Fibroblast of pulmonary artery (primary cell): ENCODE data around the gene DCAF15.

Source experiments
- DNase-seq: peaks from one replicate; pipeline ENCODE4 v3.0.0-alpha.2; 2010; ENCODE audit warnings: low read depth
- H3K4me3 ChIP-seq: replicated peaks from 2 replicates; pipeline ENCODE4 v1.5.1; 2011; ENCODE audit warnings: low read depth, mild to moderate bottlenecking, control low read depth, low read length, moderate library complexity
- CTCF ChIP-seq: IDR thresholded peaks from 2 replicates; pipeline ENCODE4 v1.5.1; 2011; ENCODE audit warnings: mild to moderate bottlenecking, control low read depth, low read length, inconsistent platforms; ENCODE audit errors: missing control alignments

DCAF15 gene

DNA sequence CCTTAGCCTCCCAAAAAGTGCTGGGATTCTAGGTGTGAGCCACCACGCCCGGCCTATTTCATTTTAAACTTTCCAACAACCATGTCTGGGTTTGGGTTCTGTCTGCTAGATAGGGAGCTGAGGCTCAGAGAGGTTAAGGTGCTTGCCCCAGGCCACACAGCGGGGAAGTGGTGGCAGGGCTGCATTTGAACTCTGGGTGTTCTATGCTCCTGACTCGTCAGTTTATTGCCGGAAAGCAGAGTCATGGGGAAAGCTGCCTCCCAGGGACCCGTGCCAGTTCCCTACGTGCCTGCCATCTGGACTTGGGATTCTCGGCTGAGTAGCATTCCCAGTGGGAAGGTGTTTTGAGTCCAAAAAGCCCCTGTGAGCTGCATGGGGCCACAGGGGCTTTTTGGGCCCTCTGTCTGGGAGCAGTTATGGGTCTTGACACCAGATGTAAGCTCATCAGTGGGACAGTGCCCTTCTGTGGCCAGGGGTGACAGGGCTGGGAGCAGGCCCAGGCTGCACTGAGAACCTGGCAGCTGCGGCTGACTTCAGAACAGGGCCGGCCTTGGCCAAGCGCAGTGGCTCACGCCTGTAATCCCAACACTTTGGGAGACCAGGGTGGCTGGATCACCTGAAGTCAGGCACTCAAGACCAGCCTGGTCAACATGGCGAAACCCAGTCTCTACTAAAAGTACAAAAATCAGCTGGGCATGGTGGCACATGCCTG is 42.9 kb downstream of the DCAF15 start:
- DNase-seq: no peak
- no peak for TF ChIP-seq CTCF
- no peak overlapping the region for H3K4me3 ChIP-seq

DNA sequence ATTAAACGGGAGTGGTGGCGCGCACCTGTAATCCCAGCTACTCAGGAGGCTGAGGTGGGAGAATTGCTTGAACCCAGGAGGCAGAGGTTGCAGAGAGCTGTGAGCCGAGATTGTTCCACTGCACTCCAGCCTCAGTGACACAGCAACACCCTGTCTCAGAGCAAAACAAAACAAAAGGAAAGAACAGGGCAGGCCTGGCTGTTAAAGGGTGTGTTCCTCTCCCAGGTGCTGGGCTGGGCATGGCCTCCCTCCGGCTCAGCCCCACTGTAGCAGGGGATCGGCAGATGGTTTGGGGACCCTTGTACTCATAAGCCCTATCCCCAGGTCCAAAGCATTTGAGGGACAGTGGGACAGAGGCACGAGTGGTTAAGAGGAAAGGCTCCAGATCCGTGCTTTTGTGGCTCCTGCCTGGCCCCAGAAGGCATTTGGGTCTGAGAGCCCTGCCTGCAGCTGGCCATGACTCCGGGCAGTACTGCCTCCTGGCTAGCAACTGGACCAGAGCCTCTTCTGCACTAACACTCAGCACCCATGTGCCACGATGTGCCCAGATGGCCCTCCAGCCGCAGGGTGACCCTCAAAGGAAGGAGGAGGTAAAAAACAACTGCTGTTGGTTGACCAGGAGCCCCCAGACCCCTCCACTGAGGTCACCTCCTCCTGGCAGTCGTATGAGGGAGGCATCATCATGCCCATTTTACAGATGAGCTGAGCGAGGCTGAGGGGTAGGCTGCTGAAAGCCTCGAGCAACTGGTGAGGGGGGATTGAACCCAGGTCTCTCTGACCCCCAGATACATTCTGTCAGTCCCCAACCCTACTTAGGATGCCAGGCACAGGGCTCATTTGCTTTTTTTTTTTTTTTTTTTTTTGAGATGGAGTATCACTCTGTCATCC is 43.8 kb downstream of the DCAF15 start:
- no peak for TF ChIP-seq CTCF
- no peak overlapping the region for H3K4me3 ChIP-seq
- no peak for DNase-seq

DNA sequence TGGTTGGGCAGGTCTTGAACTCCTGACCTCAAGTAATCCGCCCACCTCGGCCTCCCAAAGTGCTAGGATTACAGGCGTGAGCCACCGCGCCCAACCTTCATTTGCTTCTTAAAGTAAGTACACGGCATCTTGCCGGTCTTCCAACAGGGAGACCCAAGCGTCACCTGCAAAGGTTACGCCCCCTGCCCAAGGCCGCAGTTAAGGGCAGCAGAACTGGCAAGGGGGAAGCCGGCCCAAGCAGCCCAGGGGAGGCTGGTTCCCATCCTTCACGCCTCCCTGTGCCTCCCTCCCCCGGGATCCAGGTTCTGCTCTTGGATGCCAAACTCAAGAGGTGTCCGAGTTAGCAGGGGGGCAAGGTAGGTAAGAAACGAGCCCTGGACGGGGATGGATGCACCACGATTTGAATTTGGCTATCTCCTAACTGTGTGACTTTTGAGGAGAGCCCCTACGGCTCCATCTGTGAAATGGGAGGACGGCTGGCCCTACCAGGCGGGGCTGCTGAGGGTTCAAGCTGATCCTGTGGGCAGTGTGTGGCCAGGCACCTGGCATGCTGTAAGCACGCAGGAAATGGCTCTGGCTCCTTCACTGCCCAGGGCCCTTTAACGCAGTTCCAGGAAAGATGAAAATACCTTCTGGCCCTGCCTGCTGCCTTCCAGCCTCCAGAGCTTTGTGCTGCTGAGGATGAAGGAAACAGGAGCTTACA is 44.8 kb downstream of the DCAF15 start:
- no peak overlapping the region for H3K4me3 ChIP-seq
- TF ChIP-seq CTCF: no peak
- no peak for DNase-seq

GRCh38 chr19:13997631-13997962 is 45.3 kb downstream of the DCAF15 start:
- no peak for DNase-seq
- no peak for TF ChIP-seq CTCF
- H3K4me3 ChIP-seq: no peak overlapping the region

GRCh38 chr19:13998426-13998825 is 46.1 kb downstream of the DCAF15 start:
- no peak for TF ChIP-seq CTCF
- no peak for DNase-seq
- no peak overlapping the region for H3K4me3 ChIP-seq

DNA sequence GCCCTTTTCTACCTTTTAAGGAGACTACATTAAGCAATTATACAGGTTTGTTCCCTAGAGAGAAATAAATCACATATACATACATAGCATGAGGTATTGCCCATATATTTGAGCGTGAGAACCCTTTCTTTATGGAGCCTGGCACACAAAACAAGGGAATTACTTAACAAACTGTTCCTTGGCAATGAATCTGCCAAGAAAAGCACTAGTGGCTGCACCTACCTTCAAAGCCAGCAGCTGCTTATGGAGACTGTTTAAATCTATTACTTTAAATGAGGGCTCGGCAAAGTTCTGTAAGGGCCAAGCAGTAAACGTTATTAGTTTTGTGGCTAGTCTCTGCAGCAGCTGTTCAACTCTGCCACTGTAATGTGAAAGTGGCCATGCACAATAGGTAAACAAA is 46.8 kb downstream of the DCAF15 start:
- no peak for TF ChIP-seq CTCF
- no peak for DNase-seq
- no peak overlapping the region for H3K4me3 ChIP-seq
